ENCODE data around the gene FGFBP1. TPM values are rescaled to one million over a fixed set of nuclear protein-coding genes. Genes with fewer than 3 reads are reported as not detected.

The FGFBP1 gene
- total and polyA plus RNA-seq, 2 experiments from 2014 or later: not detected

- peak; percentile 8 for DNase-seq
- Histone ChIP-seq H3F3A (ENCODE audit: insufficient read depth) (peaks cover 17% of the 10 kb centered on the region), H2AFZ (no peak overlapping the region), H3K79me2 (ENCODE audit: insufficient read depth) (no peaks in the 10 kb centered on the region), H3K27ac (no peak overlapping the region), H3K4me1 (ENCODE audit: insufficient read depth) (peaks cover 20% of the 10 kb centered on the region), H3K36me3 (ENCODE audit: low read depth) (no peaks in the 10 kb centered on the region), H3K4me3 (no peak overlapping the region), H4K20me1 (ENCODE audit: insufficient read depth) (no peaks in the 10 kb centered on the region), H3K9ac (no peak overlapping the region), H3K27me3 (replicated peaks; ENCODE audit: insufficient read depth) (no peaks in the 10 kb centered on the region), H3K9me3 (ENCODE audit: low read depth) (no peaks in the 10 kb centered on the region), H3K9me2 (ENCODE audit: insufficient read depth) (no peaks in the 10 kb centered on the region), H3K4me2 (ENCODE audit: unreplicated experiment) (no peak overlapping the region)
- in situ Hi-C loops (cut with MboI): no loop called here
- no peak for TF ChIP-seq EZH2phosphoT487 (IDR thresholded peaks at IDR 0.05; ENCODE audit: insufficient read depth, low read depth)
- no peak for TF ChIP-seq EZH2 (IDR thresholded peaks at IDR 0.05; ENCODE audit: insufficient read depth, poor library complexity, severe bottlenecking)
- WGBS, 2 experiments (ENCODE audit: low coverage in 1 of 2, low lambda C conversion rate in 2 of 2, missing lambda C conversion rate in 2 of 2): 81 to 85% methylated on average over 7 of the region's 7 CpGs
These were observed 26.3 kb downstream of the FGFBP1 start for GRCh38 chr4:15912236-15912635.

- Histone ChIP-seq H3K9me3 (ENCODE audit: low read depth) (no peaks in the 10 kb centered on the region), H3K79me2 (ENCODE audit: insufficient read depth) (no peaks in the 10 kb centered on the region)
- DNase-seq: no peak
These were observed 28.2 kb downstream of the FGFBP1 start for GRCh38 chr4:15910155-15910940.

GRCh38 chr4:15907430-15907829, 31.1 kb downstream of the FGFBP1 start:
- Histone ChIP-seq H3K4me3 (no peak overlapping the region), H3K79me2 (ENCODE audit: insufficient read depth) (no peaks in the 10 kb centered on the region), H2AFZ (no peak overlapping the region), H3K4me2 (ENCODE audit: unreplicated experiment) (no peak overlapping the region), H3K27ac (no peak overlapping the region), H3K9me2 (ENCODE audit: insufficient read depth) (no peaks in the 10 kb centered on the region), H3F3A (ENCODE audit: insufficient read depth) (peaks cover 1% of the 10 kb centered on the region; the same call in 1 of the 2 replicates), H4K20me1 (ENCODE audit: insufficient read depth) (no peaks in the 10 kb centered on the region), H3K9ac (no peak overlapping the region), H3K4me1 (ENCODE audit: insufficient read depth) (0 out of 2 replicates have a peak, but pooled peaks cover under 1% of the 10 kb centered on the region), H3K36me3 (ENCODE audit: low read depth) (no peaks in the 10 kb centered on the region), H3K9me3 (ENCODE audit: low read depth) (no peaks in the 10 kb centered on the region), H3K27me3 (replicated peaks; ENCODE audit: insufficient read depth) (no peaks in the 10 kb centered on the region; the same call in 1 of the 2 replicates)
- peak; percentile 13 for DNase-seq
- in situ Hi-C loops (cut with MboI): no loop called here
- WGBS, 2 experiments (ENCODE audit: low coverage in 1 of 2, low lambda C conversion rate in 2 of 2, missing lambda C conversion rate in 2 of 2): 60 to 93% methylated on average over 1 of the region's 1 CpG
- TF ChIP-seq EZH2 (IDR thresholded peaks at IDR 0.05; ENCODE audit: insufficient read depth, poor library complexity, severe bottlenecking) (no peak), EZH2phosphoT487 (IDR thresholded peaks at IDR 0.05; ENCODE audit: insufficient read depth, low read depth) (no peak)

More at GRCh38 chr4:15910155-15910940, 28.2 kb downstream of the FGFBP1 start:
- H3K9me2 ChIP-seq (ENCODE audit: insufficient read depth): no peaks in the 10 kb centered on the region
- TF ChIP-seq EZH2phosphoT487 (IDR thresholded peaks at IDR 0.05; ENCODE audit: insufficient read depth, low read depth): no peak
- TF ChIP-seq EZH2 (IDR thresholded peaks at IDR 0.05; ENCODE audit: insufficient read depth, poor library complexity, severe bottlenecking): no peak
- in situ Hi-C loops (cut with MboI): no loop called here
- H3K36me3 ChIP-seq (ENCODE audit: low read depth): no peaks in the 10 kb centered on the region
- WGBS, 2 experiments (ENCODE audit: low coverage in 1 of 2, low lambda C conversion rate in 2 of 2, missing lambda C conversion rate in 2 of 2): 73 to 83% methylated on average over 6 of the region's 6 CpGs
- H3K4me2 ChIP-seq (ENCODE audit: unreplicated experiment): no peak overlapping the region
- peaks cover 20% of the 10 kb centered on the region for H3K4me1 ChIP-seq (ENCODE audit: insufficient read depth)
- H3K27me3 ChIP-seq (replicated peaks; ENCODE audit: insufficient read depth): no peaks in the 10 kb centered on the region
- H3K27ac ChIP-seq: no peak overlapping the region
- H3K9ac ChIP-seq: no peak overlapping the region
- H2AFZ ChIP-seq: no peak overlapping the region
- H3K4me3 ChIP-seq: no peak overlapping the region
- H4K20me1 ChIP-seq (ENCODE audit: insufficient read depth): no peaks in the 10 kb centered on the region
- peaks cover 17% of the 10 kb centered on the region for H3F3A ChIP-seq (ENCODE audit: insufficient read depth)

- H3K36me3 ChIP-seq (ENCODE audit: low read depth): no peaks in the 10 kb centered on the region
- no peak for DNase-seq
- H3K4me2 ChIP-seq (ENCODE audit: unreplicated experiment): no peak overlapping the region
- TF ChIP-seq EZH2phosphoT487 (IDR thresholded peaks at IDR 0.05; ENCODE audit: insufficient read depth, low read depth): no peak
- no peak for TF ChIP-seq EZH2 (IDR thresholded peaks at IDR 0.05; ENCODE audit: insufficient read depth, poor library complexity, severe bottlenecking)
- no peaks in the 10 kb centered on the region for H3K9me2 ChIP-seq (ENCODE audit: insufficient read depth)
- H3K4me1 ChIP-seq (ENCODE audit: insufficient read depth): no peaks in the 10 kb centered on the region
- no peak overlapping the region for H2AFZ ChIP-seq
- no peaks in the 10 kb centered on the region for H4K20me1 ChIP-seq (ENCODE audit: insufficient read depth)
- H3K27me3 ChIP-seq (replicated peaks; ENCODE audit: insufficient read depth): peaks cover 8% of the 10 kb centered on the region; the same call in 1 of the 2 replicates
- H3K79me2 ChIP-seq (ENCODE audit: insufficient read depth): no peaks in the 10 kb centered on the region
- H3K9ac ChIP-seq: no peak overlapping the region
- no peaks in the 10 kb centered on the region for H3F3A ChIP-seq (ENCODE audit: insufficient read depth)
- H3K9me3 ChIP-seq (ENCODE audit: low read depth): no peaks in the 10 kb centered on the region
- WGBS, 2 experiments (ENCODE audit: low coverage in 1 of 2, low lambda C conversion rate in 2 of 2, missing lambda C conversion rate in 2 of 2): 87 to 94% methylated on average over 8 to 25 of the region's 25 CpGs
- in situ Hi-C loops (cut with MboI): no loop called here
- no peak overlapping the region for H3K27ac ChIP-seq
- no peak overlapping the region for H3K4me3 ChIP-seq
These were observed 32.5 kb downstream of the FGFBP1 start for GRCh38 chr4:15906020-15906443.

All from GM23248 (cell line).